Stimulated activated CD8-positive, alpha-beta memory T cell treated with anti-CD3 and anti-CD28 coated beads, Interleukin-12 subunit alpha, Interleukin-12 subunit beta, amount 100 ng/mL, for 1 hour (primary cell): ENCODE results near the gene KIRREL1.

Experiments used
- DNase-seq: peaks from one replicate; pipeline ENCODE4 v3.0.0-alpha.2; 2020; ENCODE audit warnings: low read depth

The KIRREL1 gene

GRCh38 chr1:158146739-158147138, 153.3 kb downstream of the KIRREL1 start:
- no peak for DNase-seq

GRCh38 chr1:158147401-158147800, 154.0 kb downstream of the KIRREL1 start:
- no peak for DNase-seq

GRCh38 chr1:158147869-158148268, 154.4 kb downstream of the KIRREL1 start:
- no peak for DNase-seq

- DNase-seq = no peak
Observed at GRCh38 chr1:158148468-158148867, 155.0 kb downstream of the KIRREL1 start.

GRCh38 chr1:158149175-158149574, 155.7 kb downstream of the KIRREL1 start:
- no peak for DNase-seq
